Activated naive CD4-positive, alpha-beta T cell treated with anti-CD3 and anti-CD28 coated beads, Interleukin-2, amount 50 U/mL, for 24 hours (primary cell): ENCODE data around the gene CNR2.
"Not testable (repeated sequence)": the region's sequence is repeated elsewhere in the genome, so short reads cannot be mapped to it uniquely, and the experiment has no call there.

Experiments
- H3K27ac Mint-ChIP-seq: one replicate; pipeline ENCODE4 v1.8.0; 2021; ENCODE audit warnings: mild to moderate bottlenecking, mixed read lengths
- H3K27me3 Mint-ChIP-seq: one replicate; pipeline ENCODE4 v1.8.0; 2021; ENCODE audit warnings: mixed read lengths
- H3K36me3 Mint-ChIP-seq: one replicate; pipeline ENCODE4 v1.8.0; 2021; ENCODE audit warnings: mixed read lengths
- H3K4me1 Mint-ChIP-seq: one replicate; pipeline ENCODE4 v1.8.0; 2021; ENCODE audit warnings: mixed read lengths
- H3K4me3 Mint-ChIP-seq: one replicate; pipeline ENCODE4 v1.8.0; 2021; ENCODE audit warnings: mild to moderate bottlenecking, mixed read lengths
- H3K9me3 Mint-ChIP-seq: one replicate; pipeline ENCODE4 v1.8.0; 2021; ENCODE audit warnings: mixed read lengths

Gene CNR2

DNA sequence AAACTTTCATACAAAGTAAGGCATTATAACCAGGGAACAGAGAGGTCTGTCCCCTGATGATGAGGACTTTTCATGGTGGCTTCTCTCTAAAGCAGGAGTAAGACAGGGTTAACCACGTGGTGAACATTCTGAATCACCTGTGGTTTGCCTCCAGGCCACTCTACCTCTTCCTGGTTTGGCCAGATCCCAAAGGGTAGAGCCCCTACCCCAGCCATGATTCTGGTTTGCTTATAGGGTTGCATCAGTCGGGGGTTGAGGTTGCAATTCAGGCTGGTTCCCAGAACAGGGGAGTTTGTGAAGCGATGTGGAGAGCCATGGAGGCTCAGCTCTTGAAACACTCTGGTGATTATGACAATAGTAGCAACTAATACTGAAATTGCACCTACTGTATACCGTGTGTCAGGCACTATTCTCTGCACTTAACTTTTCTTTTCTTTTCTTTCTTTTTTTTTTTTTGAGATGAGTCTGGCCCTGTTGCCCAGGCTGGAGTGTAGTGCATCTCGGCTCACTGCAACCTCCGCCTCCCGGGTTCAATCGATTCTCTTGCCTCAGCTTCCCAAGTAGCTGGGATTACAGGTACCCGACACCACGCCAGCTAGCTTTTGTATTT, 8.3 kb downstream of the CNR2 start:
- no peak overlapping the region for H3K27ac Mint-ChIP-seq
- H3K4me1 Mint-ChIP-seq = peaks cover 15% of the 10 kb centered on the region
- H3K4me3 Mint-ChIP-seq = no peak overlapping the region
- peaks cover 1% of the 10 kb centered on the region for H3K27me3 Mint-ChIP-seq
- H3K36me3 Mint-ChIP-seq = no peaks in the 10 kb centered on the region
- no peaks in the 10 kb centered on the region for H3K9me3 Mint-ChIP-seq

DNA sequence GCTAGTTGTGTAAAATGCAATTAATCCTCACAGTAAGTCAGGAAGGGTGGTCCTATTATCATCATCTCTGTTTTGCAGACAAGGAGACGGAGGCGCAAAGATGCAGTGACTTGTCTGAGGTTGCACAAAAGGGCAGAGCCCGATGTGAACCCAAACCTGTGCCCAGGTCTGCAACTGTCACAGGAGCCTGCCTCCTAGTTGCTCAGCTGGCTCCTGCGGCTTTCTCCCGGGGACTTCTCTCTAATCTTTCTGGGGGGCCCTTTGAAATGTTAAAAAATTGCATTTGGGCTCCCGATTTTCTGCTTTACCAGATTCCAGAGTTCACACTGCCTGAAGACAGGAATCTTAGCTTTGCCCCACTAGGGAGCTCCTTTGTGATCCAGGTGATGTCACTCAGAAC, 9.4 kb downstream of the CNR2 start:
- Mint-ChIP-seq H3K4me3 (no peak overlapping the region), H3K4me1 (peaks cover 4% of the 10 kb centered on the region), H3K36me3 (no peaks in the 10 kb centered on the region), H3K9me3 (no peaks in the 10 kb centered on the region), H3K27ac (no peak overlapping the region), H3K27me3 (peaks cover 1% of the 10 kb centered on the region)

DNA sequence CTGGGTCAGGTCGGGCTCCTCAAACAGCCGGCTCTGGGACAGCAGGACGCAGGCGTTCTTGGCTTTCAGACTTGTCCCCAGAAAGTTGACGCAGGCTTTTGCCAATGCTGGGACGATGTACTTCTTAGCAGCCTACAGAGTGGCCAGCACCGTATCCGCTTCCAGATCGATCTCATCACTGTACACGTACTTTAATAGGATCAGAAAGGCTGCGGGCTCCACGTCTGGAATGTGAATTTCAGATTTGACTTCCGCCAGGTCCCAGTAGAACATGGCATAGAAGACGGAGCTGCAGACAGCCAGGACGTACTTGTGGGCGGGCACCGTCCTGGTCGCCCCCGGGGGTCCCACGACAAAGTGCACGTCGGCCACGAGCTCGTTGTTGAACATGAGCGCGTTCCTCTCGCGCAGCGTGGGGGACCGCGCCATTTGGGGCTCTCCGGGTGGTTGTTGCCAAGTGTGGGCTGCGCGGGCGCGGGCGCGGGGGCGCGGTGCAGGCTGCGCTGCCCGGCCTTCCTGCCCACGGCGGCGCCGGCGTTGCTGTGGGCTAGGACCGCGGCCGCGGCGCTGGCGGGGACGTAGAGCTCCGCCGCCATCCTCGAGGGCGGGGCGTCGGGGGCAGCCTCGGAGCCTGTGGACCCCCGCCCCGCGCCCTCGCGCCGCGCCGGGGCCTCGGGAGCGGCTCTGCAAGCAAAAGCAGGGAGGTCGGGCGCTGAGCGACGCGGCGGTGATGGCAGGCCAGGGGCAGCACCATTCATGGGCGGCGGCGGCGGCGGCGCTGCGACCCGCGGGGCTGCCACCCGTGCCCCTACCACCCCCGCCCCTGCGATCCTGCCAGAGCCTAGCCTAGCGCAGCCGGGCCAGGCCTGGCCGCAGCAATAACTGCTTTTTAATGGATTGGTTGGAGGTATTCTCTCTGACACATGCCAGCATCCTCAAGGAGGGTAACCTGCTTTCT, 10.6 kb downstream of the CNR2 start:
- peaks cover 1% of the 10 kb centered on the region for H3K27me3 Mint-ChIP-seq
- H3K27ac Mint-ChIP-seq = no peak overlapping the region
- no peak overlapping the region for H3K4me3 Mint-ChIP-seq
- peaks cover under 1% of the 10 kb centered on the region for H3K4me1 Mint-ChIP-seq
- H3K36me3 Mint-ChIP-seq = no peaks in the 10 kb centered on the region
- no peaks in the 10 kb centered on the region for H3K9me3 Mint-ChIP-seq

- H3K4me3 Mint-ChIP-seq, H3K27me3 Mint-ChIP-seq, H3K27ac Mint-ChIP-seq, H3K36me3 Mint-ChIP-seq, H3K9me3 Mint-ChIP-seq: not testable (repeated sequence)
- H3K4me1 Mint-ChIP-seq = peaks cover 15% of the 10 kb centered on the region
These were observed 13.1 kb downstream of the CNR2 start for GRCh38 chr1:23900017-23900416.

DNA sequence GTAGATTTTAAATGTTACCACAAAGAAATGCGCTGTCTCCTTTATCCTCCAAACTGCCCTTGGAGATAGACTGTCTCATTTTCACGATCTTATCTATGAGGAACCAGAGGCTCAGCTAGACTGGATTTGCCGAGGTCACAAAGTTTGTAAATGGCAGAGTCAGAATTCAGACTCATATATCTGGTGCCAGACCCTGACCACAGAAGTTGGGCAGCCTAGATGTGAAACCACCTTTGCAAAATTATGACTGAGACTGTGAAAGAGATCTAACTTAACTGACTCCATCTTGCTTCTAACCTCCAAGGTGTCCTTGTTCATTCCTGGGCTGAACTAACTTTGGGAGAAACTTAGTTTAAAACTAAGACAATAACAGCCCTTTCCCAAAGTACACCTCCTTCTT, 14.1 kb downstream of the CNR2 start:
- Mint-ChIP-seq H3K9me3 (no peaks in the 10 kb centered on the region), H3K27me3 (peaks cover 1% of the 10 kb centered on the region), H3K27ac (no peak overlapping the region), H3K4me3 (no peak overlapping the region), H3K36me3 (no peaks in the 10 kb centered on the region), H3K4me1 (peaks cover 15% of the 10 kb centered on the region)

- H3K4me1 Mint-ChIP-seq = peaks cover 15% of the 10 kb centered on the region
- H3K27ac Mint-ChIP-seq = no peak overlapping the region
- H3K9me3 Mint-ChIP-seq = no peaks in the 10 kb centered on the region
- no peaks in the 10 kb centered on the region for H3K27me3 Mint-ChIP-seq
- H3K36me3 Mint-ChIP-seq = no peaks in the 10 kb centered on the region
- no peak overlapping the region for H3K4me3 Mint-ChIP-seq
These were observed 16.1 kb downstream of the CNR2 start for GRCh38 chr1:23897083-23897482.

- H3K27me3 Mint-ChIP-seq = no peaks in the 10 kb centered on the region
- H3K9me3 Mint-ChIP-seq = no peaks in the 10 kb centered on the region
- peaks cover 15% of the 10 kb centered on the region for H3K4me1 Mint-ChIP-seq
- no peak overlapping the region for H3K27ac Mint-ChIP-seq
- no peaks in the 10 kb centered on the region for H3K36me3 Mint-ChIP-seq
- H3K4me3 Mint-ChIP-seq = no peak overlapping the region
These were observed 16.7 kb downstream of the CNR2 start for GRCh38 chr1:23896491-23896890.

GRCh38 chr1:23895993-23896392, 17.2 kb downstream of the CNR2 start:
- Mint-ChIP-seq H3K27ac (no peak overlapping the region), H3K4me3 (no peak overlapping the region), H3K4me1 (peaks cover 15% of the 10 kb centered on the region), H3K36me3 (no peaks in the 10 kb centered on the region), H3K27me3 (no peaks in the 10 kb centered on the region), H3K9me3 (no peaks in the 10 kb centered on the region)

DNA sequence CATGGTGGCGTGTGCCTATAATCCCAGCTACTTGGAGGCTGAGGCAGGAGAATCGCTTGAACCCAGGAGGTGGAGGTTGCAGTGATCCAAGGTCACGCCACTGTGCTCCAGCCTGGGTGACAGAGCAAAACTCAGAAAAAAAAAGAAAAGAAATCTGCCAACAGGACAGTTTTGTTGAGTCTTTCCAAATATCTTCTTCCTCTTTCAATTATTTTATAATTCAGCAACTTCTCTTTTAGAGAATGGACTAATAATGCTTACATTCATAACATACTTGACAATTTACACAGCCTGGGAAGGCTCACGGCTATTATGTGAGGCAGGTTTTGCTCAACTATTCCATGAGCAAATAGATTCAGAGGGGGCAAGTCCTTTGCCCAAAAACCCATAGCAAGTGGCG, 18.1 kb downstream of the CNR2 start:
- Mint-ChIP-seq H3K9me3 (no peaks in the 10 kb centered on the region), H3K4me1 (peaks cover 15% of the 10 kb centered on the region), H3K36me3 (no peaks in the 10 kb centered on the region), H3K4me3 (no peak overlapping the region), H3K27me3 (no peaks in the 10 kb centered on the region), H3K27ac (no peak overlapping the region)

DNA sequence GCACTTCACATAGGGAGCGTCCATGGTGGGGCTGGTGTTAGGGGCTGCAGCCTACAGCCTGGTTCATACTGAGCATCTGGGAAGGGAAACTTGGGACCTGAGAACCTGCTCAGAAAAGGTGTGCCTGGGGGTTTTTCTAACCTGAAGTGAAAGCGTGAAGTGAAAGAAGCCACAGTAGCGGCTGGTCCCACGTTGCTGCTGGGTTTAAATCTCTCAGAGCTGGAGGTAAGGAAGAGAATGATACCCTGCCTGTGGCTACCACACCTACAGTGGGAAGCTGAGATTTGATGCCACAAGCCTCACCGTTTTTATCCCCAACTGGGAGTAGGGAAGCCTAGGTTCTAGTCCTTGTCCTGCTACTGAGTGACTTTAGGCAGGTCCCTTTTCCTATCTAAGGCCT, 24.1 kb downstream of the CNR2 start:
- Mint-ChIP-seq H3K36me3 (no peaks in the 10 kb centered on the region), H3K9me3 (no peaks in the 10 kb centered on the region), H3K27me3 (no peaks in the 10 kb centered on the region), H3K4me3 (no peak overlapping the region), H3K27ac (no peak overlapping the region), H3K4me1 (no peaks in the 10 kb centered on the region)

GRCh38 chr1:23885222-23885621, 27.9 kb downstream of the CNR2 start:
- Mint-ChIP-seq H3K27ac (no peak overlapping the region), H3K4me3 (no peak overlapping the region), H3K9me3 (no peaks in the 10 kb centered on the region), H3K36me3 (no peaks in the 10 kb centered on the region), H3K4me1 (no peaks in the 10 kb centered on the region), H3K27me3 (no peaks in the 10 kb centered on the region)

GRCh38 chr1:23882746-23883145, 30.4 kb downstream of the CNR2 start:
- Mint-ChIP-seq H3K4me3 (no peak overlapping the region), H3K27me3 (no peaks in the 10 kb centered on the region), H3K4me1 (no peaks in the 10 kb centered on the region), H3K36me3 (peaks cover 7% of the 10 kb centered on the region), H3K27ac (no peak overlapping the region), H3K9me3 (no peaks in the 10 kb centered on the region)

DNA sequence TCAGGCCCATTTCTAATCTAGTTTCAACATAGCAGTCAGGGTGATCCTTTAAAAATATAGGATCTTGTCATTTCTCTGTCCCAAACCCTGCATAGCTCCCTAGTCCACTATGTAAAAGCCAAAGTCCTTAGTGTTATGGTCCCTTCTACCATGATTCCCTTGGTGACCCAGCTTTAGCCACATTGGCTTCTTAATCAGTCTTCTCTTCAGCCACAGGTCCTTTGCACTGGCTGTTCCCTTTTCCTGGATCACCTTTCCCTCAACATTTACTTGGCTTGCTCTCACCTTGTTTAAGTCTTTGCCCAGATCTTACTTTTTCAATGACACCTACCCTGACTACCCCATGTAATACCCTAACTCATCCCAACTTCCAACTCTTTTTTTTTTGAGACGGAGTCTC, 33.4 kb downstream of the CNR2 start:
- H3K36me3 Mint-ChIP-seq = peaks cover 10% of the 10 kb centered on the region

GRCh38 chr1:23878668-23879067, 34.5 kb downstream of the CNR2 start:
- H3K4me1 Mint-ChIP-seq = no peaks in the 10 kb centered on the region
- no peak overlapping the region for H3K27ac Mint-ChIP-seq
- peaks cover 4% of the 10 kb centered on the region for H3K9me3 Mint-ChIP-seq
- no peaks in the 10 kb centered on the region for H3K27me3 Mint-ChIP-seq
- H3K36me3 Mint-ChIP-seq = peaks cover 10% of the 10 kb centered on the region
- no peak overlapping the region for H3K4me3 Mint-ChIP-seq

More for the DNA sequence above, 33.4 kb downstream of the CNR2 start:
- Mint-ChIP-seq H3K4me3 (no peak overlapping the region), H3K27me3 (no peaks in the 10 kb centered on the region), H3K27ac (no peak overlapping the region), H3K9me3 (peaks cover 4% of the 10 kb centered on the region), H3K4me1 (no peaks in the 10 kb centered on the region)

DNA sequence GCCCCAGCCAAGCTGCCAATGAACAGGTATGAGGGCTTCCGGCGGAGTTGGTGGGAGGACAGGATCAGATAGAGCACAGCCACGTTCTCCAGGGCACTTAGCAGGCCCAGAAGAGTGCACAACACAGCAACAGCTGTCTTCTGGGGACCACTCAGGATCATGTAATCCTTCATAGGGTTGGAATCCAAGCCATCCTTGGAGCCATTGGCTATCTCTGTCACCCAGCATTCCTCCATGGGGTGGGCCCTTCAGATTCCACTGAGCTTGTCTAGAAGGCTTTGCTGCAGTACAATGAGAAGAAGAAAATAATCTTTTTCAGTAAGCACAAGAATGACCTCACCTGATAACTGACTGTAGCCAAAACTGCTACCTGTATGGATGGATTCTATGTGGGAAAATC, 37.8 kb downstream of the CNR2 start:
- H3K9me3 Mint-ChIP-seq = peaks cover 4% of the 10 kb centered on the region
- H3K27ac Mint-ChIP-seq = no peak overlapping the region
- no peaks in the 10 kb centered on the region for H3K27me3 Mint-ChIP-seq
- no peaks in the 10 kb centered on the region for H3K4me1 Mint-ChIP-seq
- peaks cover 10% of the 10 kb centered on the region for H3K36me3 Mint-ChIP-seq
- no peak overlapping the region for H3K4me3 Mint-ChIP-seq

- H3K27ac Mint-ChIP-seq = no peak overlapping the region
- peaks cover 12% of the 10 kb centered on the region for H3K4me1 Mint-ChIP-seq
- peaks cover 4% of the 10 kb centered on the region for H3K9me3 Mint-ChIP-seq
- peaks cover 3% of the 10 kb centered on the region for H3K36me3 Mint-ChIP-seq
- H3K4me3 Mint-ChIP-seq = no peak overlapping the region
- H3K27me3 Mint-ChIP-seq = no peaks in the 10 kb centered on the region
These were observed 40.7 kb downstream of the CNR2 start for GRCh38 chr1:23872421-23872820.
